BJ (cell line): ENCODE data around the gene TTLL3. TPM values are rescaled to one million over a fixed set of nuclear protein-coding genes. Genes with fewer than 3 reads are reported as not detected.

Experiments
- CTCF ChIA-PET: fragments of 350-600 bp; formaldehyde crosslinking; extraction: SDS; loops from one replicate; lab custom pipeline; 2021; ENCODE audit warnings: antibody characterized with exemption, inconsistent platforms; lab: Yijun Ruan, JAX
- POLR2A ChIA-PET: fragments of 300-600 bp; sonication (Branson Sonifier 250); formaldehyde crosslinking; extraction: SDS; loops from one replicate; lab custom pipeline; 2021; ENCODE audit warnings: antibody characterized with exemption; lab: Charles Lee
- DNase-seq: peaks from one replicate; pipeline ENCODE4 v3.0.0-alpha.2; 2011; ENCODE audit warnings: low read depth
- H3K27me3 ChIP-seq: 2 replicates; pipeline ENCODE4 v1.6.0; 2011; ENCODE audit warnings: low read length; ENCODE audit not compliant: control insufficient read depth, insufficient read depth
- H3K36me3 ChIP-seq: 2 replicates; pipeline ENCODE4 v1.5.1; 2011; ENCODE audit warnings: low read length; ENCODE audit not compliant: control insufficient read depth, insufficient read depth
- H3K4me3 ChIP-seq: 2 replicates; pipeline ENCODE4 v1.5.1; 2011; ENCODE audit warnings: low read depth, mild to moderate bottlenecking, control low read depth, low read length
- CTCF ChIP-seq: IDR thresholded peaks from 2 replicates; pipeline ENCODE4 v1.5.1; 2011; ENCODE audit warnings: low read depth, mild to moderate bottlenecking, control low read depth, inconsistent platforms, low read length, moderate library complexity; ENCODE audit not compliant: insufficient read depth
- polyA minus RNA-seq: library from RNA; depleted of rRNA, polyadenylated mRNA; stranded (reverse); fragments of >200 nt; gene quantifications from 2 replicates; pipeline ENCODE4 v1.2.3, GENCODE V29; 2011; rRNA and poly(A)+ RNA removed
- polyA plus RNA-seq: library from polyadenylated mRNA; depleted of rRNA; stranded (reverse); fragments of >200 nt; gene quantifications from 2 replicates; pipeline ENCODE4 v1.2.3, GENCODE V29; 2011; rRNA removed

Gene TTLL3
- polyA plus RNA-seq: 17.6 and 25.4 TPM in 2 replicates
- 11.0 and 14.4 TPM in 2 replicates for polyA minus RNA-seq

- Histone ChIP-seq H3K36me3 (peaks cover 17% of the 10 kb centered on the region), H3K27me3 (no peaks in the 10 kb centered on the region), H3K4me3 (peak within 1 kb of the TSS; percentile 48)
- ChIA-PET POLR2A (interaction anchor here (0.6 to 1.3 kb wide), 2 partner anchors 17 to 34 kb away, joined by 4 to 5 read pairs; partner anchors contain the start of genes ARPC4 and TADA3), CTCF (interaction anchor here (0.6 to 1.7 kb wide), 2 partner anchors 13 to 126 kb away, joined by 3 to 4 read pairs; no protein-coding TSS in a partner anchor)
- TF ChIP-seq CTCF: no peak
- DNase-seq: no peak
Measured at GRCh38 chr3:9809615-9810432, at the start of gene TTLL3. TSS of gene TTLL3 (plus strand) at chr3:9810262. CDS start at chr3:9810662, 400 bp downstream.

GRCh38 chr3:9760779-9761505, 49.1 kb upstream of the TTLL3 start:
- no peak for TF ChIP-seq CTCF
- CTCF ChIA-PET: no interaction called here
- no peak for DNase-seq
- Histone ChIP-seq H3K27me3 (no peaks in the 10 kb centered on the region), H3K36me3 (peaks cover 25% of the 10 kb centered on the region), H3K4me3 (no peak overlapping the region)
- POLR2A ChIA-PET: interaction anchor here (0.7 kb wide), 1 partner anchor 9 kb away, joined by 8 read pairs; the partner anchor contains the start of gene CAMK1

GRCh38 chr3:9761919-9762318, 48.1 kb upstream of the TTLL3 start:
- Histone ChIP-seq H3K27me3 (no peaks in the 10 kb centered on the region), H3K4me3 (no peak overlapping the region), H3K36me3 (peaks cover 22% of the 10 kb centered on the region)
- POLR2A ChIA-PET: no interaction called here
- DNase-seq: no peak
- CTCF ChIA-PET: no interaction called here
- no peak for TF ChIP-seq CTCF

- no peak for DNase-seq
- no peak for TF ChIP-seq CTCF
- Histone ChIP-seq H3K36me3 (peaks cover 17% of the 10 kb centered on the region), H3K27me3 (no peaks in the 10 kb centered on the region), H3K4me3 (no peak overlapping the region)
- POLR2A ChIA-PET: no interaction called here
- CTCF ChIA-PET: interaction anchor here (1.2 kb wide), 1 partner anchor 13 kb away, joined by 5 read pairs; the partner anchor contains the start of gene OGG1
Measured at GRCh38 chr3:9762871-9763270, 47.2 kb upstream of the TTLL3 start.

- CTCF ChIA-PET: no interaction called here
- DNase-seq: no peak
- Histone ChIP-seq H3K36me3 (peaks cover 8% of the 10 kb centered on the region), H3K27me3 (no peaks in the 10 kb centered on the region), H3K4me3 (no peak overlapping the region)
- no peak for TF ChIP-seq CTCF
- POLR2A ChIA-PET: no interaction called here
Measured at GRCh38 chr3:9765865-9766264, 44.2 kb upstream of the TTLL3 start.
